ENCODE results near the gene HSFX2. TPM values are rescaled to one million over a fixed set of nuclear protein-coding genes. Genes with fewer than 3 reads are reported as not detected.

Gene HSFX2
- polyA plus RNA-seq, 1 donor from 2014 or later: 1.3 TPM

GRCh38 chrX:149572743-149573142, 22.4 kb downstream of the HSFX2 start:
- H3K9me3 ChIP-seq (ENCODE audit: low read length): no peaks in the 10 kb centered on the region
- H3K4me3 ChIP-seq (ENCODE audit: low read length): no peak overlapping the region
- no peak overlapping the region for H2AFZ ChIP-seq (ENCODE audit: low read depth, low read length)
- H3K9ac ChIP-seq (ENCODE audit: low read length): no peak overlapping the region
- no peak overlapping the region for H3K27ac ChIP-seq (ENCODE audit: low read length)
- H3K36me3 ChIP-seq (ENCODE audit: insufficient read depth, low read length): no peaks in the 10 kb centered on the region
- no peaks in the 10 kb centered on the region for H3K27me3 ChIP-seq (ENCODE audit: insufficient read depth, low read depth, low read length)
- no peak overlapping the region for H3K4me2 ChIP-seq (ENCODE audit: low read length)
- H3K9me2 ChIP-seq (ENCODE audit: insufficient read depth, low read length): no peaks in the 10 kb centered on the region
- no peaks in the 10 kb centered on the region for H3K79me2 ChIP-seq (replicated peaks; ENCODE audit: insufficient read depth, low read length)
- TF ChIP-seq CTCF (IDR thresholded peaks at IDR 0.05; ENCODE audit: poor library complexity, severe bottlenecking) (no peak), REST (IDR thresholded peaks at IDR 0.05; ENCODE audit: borderline replicate concordance) (no peak), SMC3 (conservative IDR thresholded peaks at IDR 0.05; ENCODE audit: poor library complexity) (no peak), EZH2 (IDR thresholded peaks at IDR 0.05; ENCODE audit: borderline replicate concordance, insufficient read depth, low read length, poor library complexity, severe bottlenecking) (no peak), EP300 (conservative IDR thresholded peaks at IDR 0.05; ENCODE audit: poor library complexity, severe bottlenecking) (no peak), POLR2AphosphoS5 (IDR thresholded peaks at IDR 0.05) (no peak), RAD21 (conservative IDR thresholded peaks at IDR 0.05) (no peak), TAF1 (IDR thresholded peaks at IDR 0.05; ENCODE audit: low read depth) (no peak), MXI1 (conservative IDR thresholded peaks at IDR 0.05; ENCODE audit: poor library complexity, severe bottlenecking) (no peak)
- H4K20me1 ChIP-seq (ENCODE audit: insufficient read depth): no peaks in the 10 kb centered on the region
- H3F3A ChIP-seq (ENCODE audit: insufficient read depth, low read length, poor library complexity, severe bottlenecking): no peaks in the 10 kb centered on the region

- H2AFZ ChIP-seq (ENCODE audit: low read depth, low read length): no peak overlapping the region
- no peaks in the 10 kb centered on the region for H3K27me3 ChIP-seq (ENCODE audit: insufficient read depth, low read depth, low read length)
- TF ChIP-seq REST (IDR thresholded peaks at IDR 0.05; ENCODE audit: borderline replicate concordance) (no peak), CTCF (IDR thresholded peaks at IDR 0.05; ENCODE audit: poor library complexity, severe bottlenecking) (no peak), RAD21 (conservative IDR thresholded peaks at IDR 0.05) (no peak), POLR2AphosphoS5 (IDR thresholded peaks at IDR 0.05) (no peak), TAF1 (IDR thresholded peaks at IDR 0.05; ENCODE audit: low read depth) (no peak)
- H4K20me1 ChIP-seq (ENCODE audit: insufficient read depth): no peaks in the 10 kb centered on the region
- no peak overlapping the region for H3K27ac ChIP-seq (ENCODE audit: low read length)
- H3K9ac ChIP-seq (ENCODE audit: low read length): no peak overlapping the region
- no peaks in the 10 kb centered on the region for H3K9me3 ChIP-seq (ENCODE audit: low read length)
- no peaks in the 10 kb centered on the region for H3F3A ChIP-seq (ENCODE audit: insufficient read depth, low read length, poor library complexity, severe bottlenecking)
- no peaks in the 10 kb centered on the region for H3K36me3 ChIP-seq (ENCODE audit: insufficient read depth, low read length)
- H3K4me3 ChIP-seq (ENCODE audit: low read length): no peak overlapping the region
- H3K79me2 ChIP-seq (replicated peaks; ENCODE audit: insufficient read depth, low read length): no peaks in the 10 kb centered on the region
- H3K4me2 ChIP-seq (ENCODE audit: low read length): no peak overlapping the region
- no peaks in the 10 kb centered on the region for H3K9me2 ChIP-seq (ENCODE audit: insufficient read depth, low read length)
Observed at GRCh38 chrX:149571770-149572169, 23.3 kb downstream of the HSFX2 start.
